SK-N-SH treated with all-trans-retinoic acid at 6 μM for 48 hours (cell line): ENCODE data around the gene WDR38.

Experiments
- ATAC-seq: fragments of 200-7000 bp; cut with Tn5 transposase; 3 replicates; pipeline ENCODE4 v1.9.1; 2020; ENCODE audit warnings: mild to moderate bottlenecking, moderate library complexity
- ARNTL ChIP-seq: fragments of 450-650 bp; formaldehyde crosslinking; IDR thresholded peaks from 2 replicates; pipeline ENCODE4 v1.5.0; 2020; ENCODE audit warnings: low read depth, mild to moderate bottlenecking, moderate library complexity, borderline replicate concordance
- BACH2 ChIP-seq: fragments of 250-450 bp; sonication (Bioruptor Pico); IDR thresholded peaks from 2 replicates; pipeline ENCODE4 v1.9.0; 2021; ENCODE audit warnings: mild to moderate bottlenecking, borderline replicate concordance
- CSDC2 ChIP-seq: fragments of 250-450 bp; sonication (Bioruptor Pico); IDR thresholded peaks from 2 replicates; pipeline ENCODE4 v1.5.0; 2020; ENCODE audit warnings: mild to moderate bottlenecking, moderate library complexity
- CSRNP3 ChIP-seq: fragments of 250-450 bp; sonication (Bioruptor Pico); IDR thresholded peaks from 2 replicates; pipeline ENCODE4 v1.5.1; 2021; ENCODE audit warnings: mild to moderate bottlenecking, moderate library complexity
- ESRRG ChIP-seq: fragments of 250-450 bp; sonication (Bioruptor Pico); IDR thresholded peaks from 2 replicates; pipeline ENCODE4 v1.6.1; 2021; ENCODE audit warnings: mild to moderate bottlenecking
- GLIS3 ChIP-seq: fragments of 250-450 bp; sonication (Bioruptor Pico); IDR thresholded peaks from 2 replicates; pipeline ENCODE4 v1.5.0; 2020; ENCODE audit warnings: mild to moderate bottlenecking, moderate library complexity
- ISL1 ChIP-seq: fragments of 250-450 bp; sonication (Bioruptor Pico); IDR thresholded peaks from 2 replicates; pipeline ENCODE4 v2.1.2; 2022; ENCODE audit warnings: mild to moderate bottlenecking, moderate library complexity
- OSR1 ChIP-seq: fragments of 250-450 bp; sonication (Bioruptor Pico); IDR thresholded peaks from 2 replicates; pipeline ENCODE4 v1.8.0; 2022; ENCODE audit warnings: moderate library complexity, mild to moderate bottlenecking, inconsistent platforms
- PATZ1 ChIP-seq: fragments of 250-450 bp; sonication (Bioruptor Pico); IDR thresholded peaks from 2 replicates; pipeline ENCODE4 v1.8.0; 2020; ENCODE audit warnings: mild to moderate bottlenecking, moderate library complexity, borderline replicate concordance
- POU6F1 ChIP-seq: fragments of 250-450 bp; sonication (Bioruptor Pico); IDR thresholded peaks from 2 replicates; pipeline ENCODE4 v1.8.0; 2021; ENCODE audit warnings: low read depth, mild to moderate bottlenecking, moderate library complexity, borderline replicate concordance
- PPARA ChIP-seq: fragments of 250-450 bp; sonication (Bioruptor Pico); IDR thresholded peaks from 2 replicates; pipeline ENCODE4 v1.5.0; 2020; ENCODE audit warnings: mild to moderate bottlenecking, borderline replicate concordance
- RARB ChIP-seq: fragments of 250-450 bp; sonication (Bioruptor Pico); IDR thresholded peaks from 2 replicates; pipeline ENCODE4 v1.8.0; 2021; ENCODE audit warnings: mild to moderate bottlenecking, moderate library complexity
- SNAI2 ChIP-seq: fragments of 250-450 bp; sonication (Bioruptor Pico); IDR thresholded peaks from 2 replicates; pipeline ENCODE4 v1.5.0; 2020; ENCODE audit warnings: mild to moderate bottlenecking, moderate library complexity
- TCF4 ChIP-seq: fragments of 250-450 bp; sonication (Bioruptor Pico); IDR thresholded peaks from 2 replicates; pipeline ENCODE4 v1.8.0; 2021; ENCODE audit warnings: mild to moderate bottlenecking, moderate library complexity, borderline replicate concordance
- TOX ChIP-seq: fragments of 250-450 bp; sonication (Bioruptor Pico); IDR thresholded peaks from 2 replicates; pipeline ENCODE4 v1.8.0; 2021; ENCODE audit warnings: mild to moderate bottlenecking, moderate library complexity, borderline replicate concordance
- TSHZ2 ChIP-seq: fragments of 250-450 bp; sonication (Bioruptor Pico); IDR thresholded peaks from 2 replicates; pipeline ENCODE4 v1.5.0; 2020; ENCODE audit warnings: mild to moderate bottlenecking, moderate library complexity
- ZC3H10 ChIP-seq: fragments of 250-450 bp; sonication (Bioruptor Pico); IDR thresholded peaks from 2 replicates; pipeline ENCODE4 v1.5.1; 2021; ENCODE audit warnings: mild to moderate bottlenecking, moderate library complexity
- ZFP3 ChIP-seq: fragments of 250-450 bp; sonication (Bioruptor Pico); IDR thresholded peaks from 2 replicates; pipeline ENCODE4 v1.5.0; 2020; ENCODE audit warnings: mild to moderate bottlenecking, moderate library complexity
- ZNF565 ChIP-seq: fragments of 450-650 bp; formaldehyde crosslinking; conservative IDR thresholded peaks from 2 replicates; pipeline ENCODE4 v1.5.0; 2020; ENCODE audit warnings: low read depth, mild to moderate bottlenecking, moderate library complexity
- ZNF70 ChIP-seq: fragments of 450-650 bp; formaldehyde crosslinking; IDR thresholded peaks from 2 replicates; pipeline ENCODE4 v1.5.0; 2020; ENCODE audit warnings: mild to moderate bottlenecking, moderate library complexity
- ZNF8 ChIP-seq: fragments of 450-650 bp; formaldehyde crosslinking; IDR thresholded peaks from 2 replicates; pipeline ENCODE4 v1.5.0; 2020; ENCODE audit warnings: mild to moderate bottlenecking, moderate library complexity
- TF ChIP-seq, protein P1 (sequence below): fragments of 250-450 bp; sonication (Bioruptor Pico); IDR thresholded peaks from 2 replicates; pipeline ENCODE4 v1.5.1; 2020; ENCODE audit warnings: low read depth, mild to moderate bottlenecking, moderate library complexity

The WDR38 gene

DNA sequence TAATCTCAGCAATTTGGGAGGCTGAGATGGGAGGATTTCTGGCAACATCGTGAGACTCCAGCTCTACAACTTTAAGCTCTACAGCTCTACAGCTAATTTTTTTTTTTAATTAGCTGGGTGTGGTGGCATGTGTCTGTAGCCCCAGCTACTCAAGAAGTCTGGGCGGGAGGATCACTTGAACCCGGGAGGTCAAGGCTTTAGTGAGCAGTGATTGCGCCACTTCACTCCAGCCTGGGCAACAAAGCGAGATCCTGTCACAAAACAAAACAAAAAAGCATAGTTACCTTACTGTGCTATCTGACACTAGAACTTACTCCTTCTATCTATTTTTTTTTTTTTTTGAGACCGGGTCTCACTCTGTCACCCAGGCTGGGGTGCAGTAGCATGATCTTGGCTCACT lies 6.3 kb upstream of the WDR38 start:
- TF ChIP-seq ZC3H10 (CRISPR knock-in tag) (no peak), OSR1 (CRISPR knock-in tag) (no peak), BACH2 (CRISPR knock-in tag) (no peak), TCF4 (no peak), TSHZ2 (no peak), ZNF70 (CRISPR knock-in tag) (no peak), CSDC2 (CRISPR knock-in tag) (no peak)
- ATAC-seq = no peak

GRCh38 chr9:124849801-124850200 lies 3.5 kb upstream of the WDR38 start:
- TF ChIP-seq GLIS3 (CRISPR knock-in tag) (no peak), ZNF8 (CRISPR knock-in tag) (no peak), CSDC2 (CRISPR knock-in tag) (no peak), RARB (CRISPR knock-in tag) (no peak), ZC3H10 (CRISPR knock-in tag) (no peak), PPARA (no peak), ESRRG (no peak)
- ATAC-seq = no peak

DNA sequence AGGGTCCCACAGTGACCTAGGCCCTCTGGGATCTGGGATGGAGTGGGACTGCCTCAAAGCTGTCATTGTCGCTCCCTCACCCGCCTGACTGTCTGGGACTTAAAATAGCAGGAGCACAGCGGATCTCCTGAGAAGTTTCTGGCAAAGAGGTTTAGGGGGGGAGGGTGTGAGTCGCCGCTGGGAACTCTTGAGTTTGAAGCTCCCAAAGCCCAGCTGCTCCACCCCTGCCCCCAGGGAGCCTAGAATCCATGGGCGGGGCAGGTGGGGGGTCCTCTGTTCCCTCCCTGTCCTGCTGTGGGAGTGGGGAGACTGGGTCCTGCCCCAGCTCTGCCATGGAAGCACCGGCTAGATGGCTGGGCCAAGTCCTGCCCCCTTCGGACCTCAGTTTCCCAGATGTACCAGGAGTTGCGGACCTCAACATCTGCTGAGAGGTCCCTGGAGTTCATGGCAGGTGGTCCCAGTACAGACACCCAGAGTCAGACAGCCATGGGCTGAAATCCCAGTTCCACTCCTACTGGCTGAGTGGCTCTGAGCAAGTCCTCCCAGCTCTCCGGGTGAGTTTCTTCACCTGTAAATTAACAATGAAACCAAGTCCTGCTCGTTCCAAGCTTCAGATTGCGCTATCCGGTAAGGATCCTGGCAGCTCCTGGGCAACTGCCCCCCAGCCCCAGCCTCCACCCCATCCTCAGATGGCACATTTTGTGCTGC lies 985 bp upstream of the WDR38 start:
- no peak for ATAC-seq
- TF ChIP-seq BACH2 (CRISPR knock-in tag) (no peak), ZFP3 (CRISPR knock-in tag) (no peak), POU6F1 (CRISPR knock-in tag) (no peak), ESRRG (no peak), SNAI2 (CRISPR knock-in tag) (no peak), RARB (CRISPR knock-in tag) (no peak), TCF4 (no peak), ISL1 (no peak), CSDC2 (CRISPR knock-in tag) (no peak), GLIS3 (CRISPR knock-in tag) (no peak), ZNF565 (CRISPR knock-in tag) (no peak), PPARA (no peak), PATZ1 (CRISPR knock-in tag) (no peak), ZC3H10 (CRISPR knock-in tag) (no peak)

DNA sequence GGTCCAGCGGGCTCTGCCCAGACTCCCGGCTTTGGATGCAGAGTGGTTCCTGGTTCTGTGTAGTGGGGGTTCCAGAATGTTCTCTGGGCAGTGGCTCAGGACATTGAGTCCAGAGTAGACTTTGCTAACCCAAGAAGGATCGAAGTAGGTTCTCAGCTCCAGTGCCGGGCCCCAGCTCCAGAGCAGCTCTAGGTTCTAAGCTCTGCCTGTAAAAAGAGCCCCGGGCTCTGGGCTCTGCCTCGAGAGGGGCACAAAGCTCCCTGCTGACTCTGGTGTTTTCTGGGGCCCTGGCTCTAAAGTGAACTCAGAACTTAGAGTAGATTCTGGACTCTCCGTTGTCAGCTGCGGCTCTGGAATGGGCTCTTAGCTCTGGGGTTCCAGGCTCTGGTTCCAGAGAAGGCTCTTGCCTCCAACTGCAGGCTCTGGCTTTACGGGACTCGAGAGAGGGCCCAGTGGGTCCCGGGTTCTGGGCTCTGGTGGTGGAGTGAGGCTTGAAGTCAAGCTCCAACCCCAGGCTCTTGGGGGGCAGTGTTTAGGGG lies 414 bp downstream of the WDR38 start:
- no peak for ATAC-seq
- TF ChIP-seq TOX (CRISPR knock-in tag) (no peak), TCF4 (no peak), SNAI2 (CRISPR knock-in tag) (no peak), ZNF70 (CRISPR knock-in tag) (no peak), ZFP3 (CRISPR knock-in tag) (no peak), ZNF565 (CRISPR knock-in tag) (no peak), ARNTL (CRISPR knock-in tag) (no peak), ISL1 (no peak), BACH2 (CRISPR knock-in tag) (no peak), OSR1 (CRISPR knock-in tag) (no peak), ZC3H10 (CRISPR knock-in tag) (no peak), GLIS3 (CRISPR knock-in tag) (no peak), ZNF8 (CRISPR knock-in tag) (no peak), POU6F1 (CRISPR knock-in tag) (no peak), CSRNP3 (CRISPR knock-in tag) (no peak), RARB (CRISPR knock-in tag) (no peak), CSDC2 (CRISPR knock-in tag) (no peak)
- TF ChIP-seq, protein P1, sequence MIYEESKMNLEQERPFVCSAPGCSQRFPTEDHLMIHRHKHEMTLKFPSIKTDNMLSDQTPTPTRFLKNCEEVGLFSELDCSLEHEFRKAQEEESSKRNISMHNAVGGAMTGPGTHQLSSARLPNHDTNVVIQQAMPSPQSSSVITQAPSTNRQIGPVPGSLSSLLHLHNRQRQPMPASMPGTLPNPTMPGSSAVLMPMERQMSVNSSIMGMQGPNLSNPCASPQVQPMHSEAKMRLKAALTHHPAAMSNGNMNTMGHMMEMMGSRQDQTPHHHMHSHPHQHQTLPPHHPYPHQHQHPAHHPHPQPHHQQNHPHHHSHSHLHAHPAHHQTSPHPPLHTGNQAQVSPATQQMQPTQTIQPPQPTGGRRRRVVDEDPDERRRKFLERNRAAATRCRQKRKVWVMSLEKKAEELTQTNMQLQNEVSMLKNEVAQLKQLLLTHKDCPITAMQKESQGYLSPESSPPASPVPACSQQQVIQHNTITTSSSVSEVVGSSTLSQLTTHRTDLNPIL (CRISPR knock-in tag) = no peak
